PC-9 (cell line): ENCODE data around the gene FOXN3.

Experiments
- EZH2 ChIP-seq: fragments of 200-600 bp; sonication (generic); IDR thresholded peaks from 2 replicates; pipeline ENCODE4 v1.8.0; 2017; ENCODE audit warnings: antibody characterized with exemption, low read depth
- TF ChIP-seq, protein P1 (sequence below): fragments of 200-600 bp; sonication (generic); conservative IDR thresholded peaks from 2 replicates; pipeline ENCODE4 v1.6.1; 2017; ENCODE audit warnings: mixed run types, antibody characterized with exemption, mild to moderate bottlenecking, moderate library complexity

GRCh38 chr14:89432226-89432625, 15.2 kb upstream of the FOXN3 start:
- TF ChIP-seq, protein P1, sequence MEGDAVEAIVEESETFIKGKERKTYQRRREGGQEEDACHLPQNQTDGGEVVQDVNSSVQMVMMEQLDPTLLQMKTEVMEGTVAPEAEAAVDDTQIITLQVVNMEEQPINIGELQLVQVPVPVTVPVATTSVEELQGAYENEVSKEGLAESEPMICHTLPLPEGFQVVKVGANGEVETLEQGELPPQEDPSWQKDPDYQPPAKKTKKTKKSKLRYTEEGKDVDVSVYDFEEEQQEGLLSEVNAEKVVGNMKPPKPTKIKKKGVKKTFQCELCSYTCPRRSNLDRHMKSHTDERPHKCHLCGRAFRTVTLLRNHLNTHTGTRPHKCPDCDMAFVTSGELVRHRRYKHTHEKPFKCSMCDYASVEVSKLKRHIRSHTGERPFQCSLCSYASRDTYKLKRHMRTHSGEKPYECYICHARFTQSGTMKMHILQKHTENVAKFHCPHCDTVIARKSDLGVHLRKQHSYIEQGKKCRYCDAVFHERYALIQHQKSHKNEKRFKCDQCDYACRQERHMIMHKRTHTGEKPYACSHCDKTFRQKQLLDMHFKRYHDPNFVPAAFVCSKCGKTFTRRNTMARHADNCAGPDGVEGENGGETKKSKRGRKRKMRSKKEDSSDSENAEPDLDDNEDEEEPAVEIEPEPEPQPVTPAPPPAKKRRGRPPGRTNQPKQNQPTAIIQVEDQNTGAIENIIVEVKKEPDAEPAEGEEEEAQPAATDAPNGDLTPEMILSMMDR = no peak
- TF ChIP-seq EZH2 = no peak
